GM06990 (cell line): ENCODE measurements around the gene ANKRD52.
A peak's percentile ranks its signal among the peaks of the same experiment; 100 is the strongest.

Experiments
- DNase-seq: peaks from one replicate; pipeline ENCODE4 v3.0.0-alpha.2; 2011; ENCODE audit not compliant: insufficient read length; ENCODE audit errors: extremely low read depth
- H3K27me3 ChIP-seq: replicated peaks from 2 replicates; pipeline ENCODE4 v1.6.0; 2011; ENCODE audit warnings: low read length; ENCODE audit not compliant: control insufficient read depth, insufficient read depth
- H3K36me3 ChIP-seq: 2 replicates; pipeline ENCODE4 v1.5.1; 2011; ENCODE audit warnings: low read length; ENCODE audit not compliant: control insufficient read depth, insufficient read depth
- H3K4me3 ChIP-seq: replicated peaks from 2 replicates; pipeline ENCODE4 v1.5.1; 2011; ENCODE audit warnings: low read depth, mild to moderate bottlenecking, control low read depth, low read length
- CTCF ChIP-seq: IDR thresholded peaks from 2 replicates; pipeline ENCODE4 v1.5.1; 2011; ENCODE audit warnings: low read length, control low read depth, mild to moderate bottlenecking, inconsistent platforms; ENCODE audit not compliant: insufficient read depth, poor library complexity, severe bottlenecking

Gene ANKRD52

GRCh38 chr12:56224954-56225353 is 33.2 kb downstream of the ANKRD52 start:
- H3K27me3 ChIP-seq, result no peaks in the 10 kb centered on the region
- peak overlapping the region; percentile 74 for H3K4me3 ChIP-seq
- DNase-seq, result no peak
- no peak for TF ChIP-seq CTCF
- peaks cover 2% of the 10 kb centered on the region for H3K36me3 ChIP-seq

- peaks cover 2% of the 10 kb centered on the region for H3K36me3 ChIP-seq
- peak; percentile 97 for DNase-seq
- H3K27me3 ChIP-seq, result no peaks in the 10 kb centered on the region
- peak; percentile 81 for TF ChIP-seq CTCF
- H3K4me3 ChIP-seq, result peak within 1 kb of the TSS; percentile 74
Observed at GRCh38 chr12:56224102-56224701, 34.0 kb downstream of the ANKRD52 start, which contains the start of gene NABP2. TSS of gene NABP2 (plus strand) at chr12:56224342. CDS start at chr12:56224857, 515 bp downstream.

GRCh38 chr12:56223571-56224101 is 34.5 kb downstream of the ANKRD52 start:
- no peak for TF ChIP-seq CTCF
- H3K4me3 ChIP-seq, result peak overlapping the region; percentile 38
- H3K36me3 ChIP-seq, result peaks cover 2% of the 10 kb centered on the region; the same call in 1 of the 2 replicates
- H3K27me3 ChIP-seq, result no peaks in the 10 kb centered on the region
- no peak for DNase-seq

DNA sequence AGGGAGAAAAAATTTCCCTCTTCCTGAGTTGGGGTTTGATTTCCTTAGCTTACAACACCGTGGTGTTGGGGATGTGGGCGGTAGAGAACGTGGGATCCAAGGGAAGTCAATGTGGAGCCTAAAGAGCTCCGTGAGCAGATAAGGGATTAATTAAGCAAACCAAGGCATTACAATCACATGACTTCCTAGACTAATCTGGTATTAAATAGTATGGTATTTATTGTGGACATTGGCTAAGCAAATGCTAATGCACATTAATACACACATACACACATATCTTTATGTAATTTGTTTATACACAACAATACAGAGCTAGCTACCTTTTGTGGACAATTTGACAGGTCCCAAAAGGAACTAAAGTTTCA is 35.7 kb downstream of the ANKRD52 start:
- no peaks in the 10 kb centered on the region for H3K27me3 ChIP-seq
- TF ChIP-seq CTCF, result no peak
- DNase-seq, result no peak
- H3K4me3 ChIP-seq, result peak overlapping the region; percentile 83
- peaks cover 2% of the 10 kb centered on the region; the same call in 1 of the 2 replicates for H3K36me3 ChIP-seq

DNA sequence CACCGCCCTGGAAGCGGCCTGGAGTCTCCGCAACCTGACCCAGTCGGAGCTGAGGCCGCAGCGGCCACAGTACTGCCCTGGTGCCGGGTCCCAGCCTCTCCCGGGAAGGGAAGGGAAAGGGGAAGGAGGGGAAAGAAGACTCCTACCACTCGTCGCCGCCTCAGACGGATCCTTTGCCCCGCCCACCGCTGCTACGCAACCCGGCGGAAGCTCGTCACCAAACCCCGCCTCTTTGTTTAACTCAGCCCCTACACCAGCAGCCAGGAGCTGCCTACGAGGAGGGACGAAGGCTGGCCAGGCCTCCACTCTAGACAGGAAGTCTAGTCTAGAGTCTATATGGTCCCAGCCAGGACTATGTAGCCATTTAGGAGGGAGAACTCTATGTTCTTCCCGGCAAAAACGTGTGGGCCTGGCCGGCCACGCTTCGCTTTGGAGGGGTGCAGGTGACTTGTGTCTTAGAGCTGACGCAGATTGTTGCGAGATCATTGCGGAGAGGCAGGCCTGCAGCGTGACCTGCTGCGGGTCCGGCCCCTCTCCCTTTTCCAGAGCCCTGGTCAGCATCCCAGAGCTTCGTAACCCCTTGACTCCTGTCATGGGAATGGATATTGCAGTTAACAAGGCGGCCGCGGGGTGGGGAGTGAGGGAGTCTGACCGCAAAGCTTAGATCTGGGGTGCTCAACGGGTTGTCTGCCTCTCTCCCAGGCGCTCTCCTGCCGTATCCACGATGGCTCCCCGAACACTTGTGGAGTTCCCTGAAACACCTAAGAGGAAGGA is 36.2 kb downstream of the ANKRD52 start, which contains the start of gene RNF41:
TSS of gene RNF41 (minus strand) at position 166 of the 774 bp plus-strand sequence. CDS start 7,875 bp downstream, outside the sequence.
- TF ChIP-seq CTCF, result no peak
- H3K27me3 ChIP-seq, result no peaks in the 10 kb centered on the region
- peak within 1 kb of the TSS; percentile 83 for H3K4me3 ChIP-seq
- peaks cover 2% of the 10 kb centered on the region; the same call in 1 of the 2 replicates for H3K36me3 ChIP-seq
- DNase-seq, result peak; percentile 90
